ENCODE results near the gene PCDHGA9.
"Not testable (repeated sequence)": the region's sequence is repeated elsewhere in the genome, so short reads cannot be mapped to it uniquely, and the experiment has no call there.

Gene PCDHGA9

GRCh38 chr5:141402553-141403243 lies at the start of gene PCDHGA9:
Gene PCDHGA9, plus strand, starts transcription at chr5:141402778. Its CDS starts 175 bp downstream, at chr5:141402953.
- DNase-seq (ENCODE audit: low read depth): no peak

GRCh38 chr5:141354900-141355469 lies 47.6 kb upstream of the PCDHGA9 start, which contains the start of gene PCDHGA4:
Gene PCDHGA4, plus strand, starts transcription at chr5:141355021. Its CDS starts 87 bp downstream, at chr5:141355108.
- DNase-seq (ENCODE audit: low read depth): no peak

- DNase-seq (ENCODE audit: low read depth): no peak
Measured at GRCh38 chr5:141355641-141356040, 46.9 kb upstream of the PCDHGA9 start.

- DNase-seq (ENCODE audit: low read depth): no peak
Measured at GRCh38 chr5:141356133-141356532, 46.4 kb upstream of the PCDHGA9 start.

GRCh38 chr5:141356950-141357349 lies 45.6 kb upstream of the PCDHGA9 start:
- no peak for DNase-seq (ENCODE audit: low read depth)

GRCh38 chr5:141359790-141360426 lies 42.7 kb upstream of the PCDHGA9 start, which contains the start of gene PCDHGB2:
Gene PCDHGB2, plus strand, starts transcription at chr5:141359994. Its CDS starts 142 bp downstream, at chr5:141360136.
- no peak for DNase-seq (ENCODE audit: low read depth)

- no peak for DNase-seq (ENCODE audit: low read depth)
Measured at GRCh38 chr5:141360685-141361084, 41.9 kb upstream of the PCDHGA9 start.

- DNase-seq (ENCODE audit: low read depth): no peak
Measured at GRCh38 chr5:141362719-141363118, 39.9 kb upstream of the PCDHGA9 start.

GRCh38 chr5:141363952-141364660 lies 38.5 kb upstream of the PCDHGA9 start, which contains the start of gene PCDHGA5:
Gene PCDHGA5, plus strand, starts transcription at chr5:141364162. Its CDS starts 169 bp downstream, at chr5:141364331.
- DNase-seq (ENCODE audit: low read depth): no peak

GRCh38 chr5:141366016-141366896 lies 36.3 kb upstream of the PCDHGA9 start:
- DNase-seq (ENCODE audit: low read depth): no peak

- DNase-seq (ENCODE audit: low read depth): no peak
Measured at GRCh38 chr5:141369994-141370848, 32.4 kb upstream of the PCDHGA9 start, which contains the start of gene PCDHGB3. Gene PCDHGB3, plus strand, starts transcription at chr5:141370242. Its CDS starts 153 bp downstream, at chr5:141370395.

GRCh38 chr5:141371572-141372475 lies 30.8 kb upstream of the PCDHGA9 start:
- no peak for DNase-seq (ENCODE audit: low read depth)

- DNase-seq (ENCODE audit: low read depth): no peak
Measured at GRCh38 chr5:141373673-141374317, 28.8 kb upstream of the PCDHGA9 start, which contains the start of gene PCDHGA6. Gene PCDHGA6, plus strand, starts transcription at chr5:141373891. Its CDS starts 193 bp downstream, at chr5:141374084.

GRCh38 chr5:141374627-141375026 lies 28.0 kb upstream of the PCDHGA9 start:
- no peak for DNase-seq (ENCODE audit: low read depth)

GRCh38 chr5:141375444-141376155 lies 27.0 kb upstream of the PCDHGA9 start:
- DNase-seq (ENCODE audit: low read depth): not testable (repeated sequence)

GRCh38 chr5:141382469-141383294 lies 19.9 kb upstream of the PCDHGA9 start, which contains the start of gene PCDHGA7:
Gene PCDHGA7, plus strand, starts transcription at chr5:141382742. Its CDS starts 158 bp downstream, at chr5:141382900.
- DNase-seq (ENCODE audit: low read depth): no peak

GRCh38 chr5:141383345-141383744 lies 19.2 kb upstream of the PCDHGA9 start:
- DNase-seq (ENCODE audit: low read depth): no peak

All from stimulated activated CD8-positive, alpha-beta memory T cell treated with anti-CD3 and anti-CD28 coated beads, Interleukin-4, amount 100 ng/mL, for 24 hours (primary cell).